GM12865 (cell line): ENCODE data around the gene RFXANK.

ENCODE experiments used
- DNase-seq: peaks from one replicate; pipeline ENCODE4 v3.0.0; 2010; ENCODE audit warnings: low read depth
- H3K4me3 ChIP-seq: 2 replicates; pipeline ENCODE4 v1.5.1; 2011; ENCODE audit warnings: mild to moderate bottlenecking, low read depth, low read length, control low read depth
- TF ChIP-seq, protein P1 (sequence below): IDR thresholded peaks from 2 replicates; pipeline ENCODE4 v1.5.1; 2011; ENCODE audit warnings: low read length, control low read depth, low read depth, inconsistent platforms; ENCODE audit not compliant: insufficient read depth; ENCODE audit errors: missing control alignments

RFXANK gene

DNA sequence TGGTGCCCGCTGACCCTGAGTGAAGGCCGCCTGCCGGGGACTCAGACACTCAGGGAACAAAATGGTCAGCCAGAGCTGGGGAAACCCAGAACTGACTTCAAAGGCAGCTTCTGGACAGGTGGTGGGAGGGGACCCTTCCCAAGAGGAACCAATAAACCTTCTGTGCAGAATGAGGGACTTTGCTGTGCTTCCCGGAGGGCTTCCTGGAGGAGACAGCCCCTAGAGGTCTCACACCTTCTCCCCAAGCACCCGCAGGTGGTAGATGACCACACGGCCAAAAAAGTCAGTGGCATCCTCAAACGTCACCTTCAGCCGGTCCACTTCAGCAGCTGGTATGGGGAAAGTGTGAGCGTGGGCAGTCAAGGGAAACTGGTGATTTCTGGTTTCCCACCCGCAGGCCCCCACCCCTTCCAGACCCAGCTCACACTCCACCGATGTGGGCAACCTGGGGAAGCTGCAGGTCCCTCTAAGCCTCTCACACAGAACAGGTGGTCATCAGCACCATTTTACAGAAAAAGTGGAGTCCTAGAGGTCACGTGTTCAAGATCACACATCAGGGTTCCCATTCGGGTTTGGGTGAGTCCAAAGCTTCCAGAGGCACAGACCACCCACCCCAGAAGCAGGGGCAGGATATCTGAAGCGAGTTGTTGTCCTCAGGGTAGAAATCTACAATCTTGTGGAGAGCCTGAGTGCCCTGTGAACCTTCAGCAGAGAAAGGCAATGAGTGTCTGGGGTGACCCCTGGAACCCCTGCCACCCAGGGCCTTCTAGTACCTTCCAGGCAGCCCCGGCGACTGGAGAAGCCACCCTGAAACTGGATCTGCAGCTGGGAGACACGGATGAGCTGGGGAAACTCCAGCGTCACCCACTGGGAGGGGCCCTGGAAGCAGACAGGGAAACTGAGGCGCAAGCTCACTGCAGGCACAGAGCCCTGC, 9.9 kb downstream of the RFXANK start:
- TF ChIP-seq, protein P1, sequence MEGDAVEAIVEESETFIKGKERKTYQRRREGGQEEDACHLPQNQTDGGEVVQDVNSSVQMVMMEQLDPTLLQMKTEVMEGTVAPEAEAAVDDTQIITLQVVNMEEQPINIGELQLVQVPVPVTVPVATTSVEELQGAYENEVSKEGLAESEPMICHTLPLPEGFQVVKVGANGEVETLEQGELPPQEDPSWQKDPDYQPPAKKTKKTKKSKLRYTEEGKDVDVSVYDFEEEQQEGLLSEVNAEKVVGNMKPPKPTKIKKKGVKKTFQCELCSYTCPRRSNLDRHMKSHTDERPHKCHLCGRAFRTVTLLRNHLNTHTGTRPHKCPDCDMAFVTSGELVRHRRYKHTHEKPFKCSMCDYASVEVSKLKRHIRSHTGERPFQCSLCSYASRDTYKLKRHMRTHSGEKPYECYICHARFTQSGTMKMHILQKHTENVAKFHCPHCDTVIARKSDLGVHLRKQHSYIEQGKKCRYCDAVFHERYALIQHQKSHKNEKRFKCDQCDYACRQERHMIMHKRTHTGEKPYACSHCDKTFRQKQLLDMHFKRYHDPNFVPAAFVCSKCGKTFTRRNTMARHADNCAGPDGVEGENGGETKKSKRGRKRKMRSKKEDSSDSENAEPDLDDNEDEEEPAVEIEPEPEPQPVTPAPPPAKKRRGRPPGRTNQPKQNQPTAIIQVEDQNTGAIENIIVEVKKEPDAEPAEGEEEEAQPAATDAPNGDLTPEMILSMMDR: no peak
- peak overlapping the region; percentile 86 for H3K4me3 ChIP-seq
- DNase-seq: no peak

- H3K4me3 ChIP-seq: peak overlapping the region; percentile 86
- DNase-seq: no peak
- TF ChIP-seq, protein P1: no peak
Observed at GRCh38 chr19:19202707-19203011, 10.6 kb downstream of the RFXANK start.

GRCh38 chr19:19203012-19203856, 11.2 kb downstream of the RFXANK start, which contains the start of gene NR2C2AP:
Gene NR2C2AP, minus strand, starts transcription at chr19:19203414. Its CDS starts 354 bp downstream, at chr19:19203060.
- DNase-seq: peak; percentile 96
- H3K4me3 ChIP-seq: peak within 1 kb of the TSS; percentile 86
- TF ChIP-seq, protein P1: no peak

DNA sequence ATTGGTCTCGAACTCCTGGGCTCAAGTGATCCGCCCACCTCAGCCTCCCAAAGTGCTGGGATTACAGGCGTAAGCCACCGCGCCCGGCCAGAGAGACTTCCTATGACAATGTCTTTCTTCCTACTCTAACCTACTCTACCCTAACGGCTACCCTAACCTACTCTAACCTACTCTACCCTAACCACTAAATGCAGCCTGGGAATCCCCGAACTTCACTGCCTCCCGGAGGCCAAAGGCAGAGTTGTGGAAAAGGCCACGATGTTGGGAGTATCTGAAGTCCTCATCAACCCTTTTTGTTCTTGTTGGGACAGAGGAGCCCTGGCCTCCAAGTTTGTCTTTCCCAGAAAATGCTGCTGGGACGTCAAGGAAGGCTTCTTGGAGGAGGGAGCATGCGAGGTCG, 12.1 kb downstream of the RFXANK start:
- DNase-seq: no peak
- TF ChIP-seq, protein P1: no peak
- no peak overlapping the region for H3K4me3 ChIP-seq

DNA sequence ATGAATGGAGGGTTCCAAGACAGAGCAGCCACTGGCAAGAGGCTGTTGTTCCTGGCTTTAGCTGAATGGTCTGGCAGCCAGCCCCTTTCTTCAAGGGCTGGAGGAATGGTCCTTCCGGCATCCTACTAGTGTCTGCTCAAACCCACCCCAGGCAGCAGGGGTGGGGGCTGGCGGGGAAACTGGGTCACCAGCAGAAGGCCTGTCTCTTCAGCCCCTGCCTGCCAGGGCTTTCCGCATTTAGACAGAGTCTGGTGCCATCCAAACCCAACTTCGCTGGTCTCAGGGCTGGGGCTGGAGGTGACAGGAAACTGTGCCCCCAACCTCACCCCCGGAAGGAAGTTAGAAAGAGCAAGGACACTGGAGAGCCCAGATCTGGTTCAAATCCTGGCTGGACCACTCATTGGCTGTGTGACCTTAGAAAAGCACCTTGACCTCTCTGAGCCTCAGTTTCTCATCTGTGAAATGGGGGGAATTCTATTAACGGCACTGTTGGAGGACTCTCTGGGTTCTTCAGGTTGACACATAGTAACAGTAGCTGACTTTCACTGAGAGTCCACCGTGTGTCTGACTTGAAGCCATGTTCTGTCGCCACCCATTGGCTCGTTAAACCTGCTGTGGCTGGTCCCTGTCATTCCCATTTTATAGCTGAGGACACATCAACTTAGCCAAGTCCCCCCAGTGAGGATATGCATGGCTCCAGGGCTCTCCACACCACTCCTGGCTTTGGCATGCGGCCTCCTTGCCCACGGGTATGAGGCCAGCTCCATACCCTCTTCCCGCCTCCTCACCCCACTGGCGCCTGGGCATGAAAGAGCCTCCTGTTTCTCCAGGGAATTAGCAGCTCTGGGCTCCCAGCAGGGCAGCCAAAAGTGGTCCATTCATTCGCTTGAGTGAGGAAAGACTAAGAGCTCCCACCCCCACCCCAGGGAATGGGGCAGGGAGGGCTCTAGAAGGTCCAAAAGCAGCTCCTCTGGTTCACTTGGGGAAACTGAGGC, 13.7 kb downstream of the RFXANK start:
- TF ChIP-seq, protein P1: no peak
- H3K4me3 ChIP-seq: no peak overlapping the region
- no peak for DNase-seq

DNA sequence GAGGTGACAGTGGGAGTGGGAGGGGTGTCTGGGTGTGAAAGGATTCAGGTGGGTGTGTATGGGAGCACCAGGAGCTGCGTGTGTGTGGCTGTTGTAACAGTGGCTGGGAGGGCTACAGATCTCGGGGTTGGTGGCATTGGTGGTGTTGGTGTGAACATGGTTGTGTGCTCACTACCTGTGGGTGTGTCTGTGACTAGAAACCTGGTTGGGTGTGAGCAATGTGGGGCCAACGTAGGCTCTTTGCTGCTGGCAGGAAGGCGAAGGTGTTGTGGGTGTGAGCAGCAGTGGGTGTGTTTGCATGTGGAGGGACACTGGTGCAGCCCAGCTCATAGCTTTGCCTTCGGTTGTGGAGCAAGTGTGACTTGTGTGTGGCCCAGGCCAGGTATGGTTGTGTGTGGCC, 14.9 kb downstream of the RFXANK start:
- no peak for DNase-seq
- H3K4me3 ChIP-seq: no peak overlapping the region
- TF ChIP-seq, protein P1: no peak
